ENCODE data around the gene CREB3L2.

GRCh38 chr7:138029126-138029525 is 27.2 kb upstream of the CREB3L2 start:
- TF ChIP-seq POLR2A (IDR thresholded peaks at IDR 0.05; ENCODE audit: low read length) (no peak), GATA1 (IDR thresholded peaks at IDR 0.05; ENCODE audit: low read depth, low read length) (no peak)
